Measurements from ENCODE around the gene USP6NL. TPM values are rescaled to one million over a fixed set of nuclear protein-coding genes. Genes with fewer than 3 reads are reported as not detected.

USP6NL gene
- total RNA-seq, 1 experiment from 2014 or later: 22.1 TPM

GRCh38 chr10:11605807-11606408 is 5.5 kb downstream of the USP6NL start:
- Histone ChIP-seq H4K20me1 (ENCODE audit: insufficient read depth) (peaks cover 5% of the 10 kb centered on the region; the same call in 1 of the 2 replicates), H3K27ac (no peak overlapping the region), H2AFZ (no peak overlapping the region), H3K9me3 (ENCODE audit: insufficient read depth, low read depth) (no peaks in the 10 kb centered on the region), H3K4me1 (replicated peaks; ENCODE audit: insufficient read depth) (peaks cover 47% of the 10 kb centered on the region), H3K4me3 (no peak overlapping the region), H3K9me2 (ENCODE audit: insufficient read depth) (no peaks in the 10 kb centered on the region), H3K79me2 (ENCODE audit: low read depth) (peaks cover 96% of the 10 kb centered on the region), H3K27me3 (ENCODE audit: insufficient read depth, low read depth) (no peaks in the 10 kb centered on the region), H3K4me2 (no peak overlapping the region), H3F3A (ENCODE audit: insufficient read depth, low read depth) (peaks cover 13% of the 10 kb centered on the region; the same call in 1 of the 2 replicates), H3K36me3 (ENCODE audit: low read depth) (no peaks in the 10 kb centered on the region)
- DNase-seq: no peak
- ChIA-PET POLR2A (ENCODE audit: unreplicated experiment) (interaction anchor here (0.7 kb wide), 1 partner anchor 54 kb away, joined by 8 read pairs; no protein-coding TSS in a partner anchor), CTCF (no interaction called here)
- TF ChIP-seq EZH2 (IDR thresholded peaks at IDR 0.05; ENCODE audit: low read depth) (no peak), CTCF (conservative IDR thresholded peaks at IDR 0.05) (no peak)
- intact Hi-C loops (cut with micrococcal nuclease; ENCODE audit: unreplicated experiment): no loop called here
- no TSS peak for BruUV-seq (replicated peaks)

GRCh38 chr10:11604865-11605650 is 6.4 kb downstream of the USP6NL start:
- H3K4me2 ChIP-seq: peak overlapping the region; percentile 24; the same call in 1 of the 2 replicates
- H3F3A ChIP-seq (ENCODE audit: insufficient read depth, low read depth): peaks cover 13% of the 10 kb centered on the region; the same call in 1 of the 2 replicates
- H3K36me3 ChIP-seq (ENCODE audit: low read depth): no peaks in the 10 kb centered on the region
- H3K9me2 ChIP-seq (ENCODE audit: insufficient read depth): no peaks in the 10 kb centered on the region
- H3K27me3 ChIP-seq (ENCODE audit: insufficient read depth, low read depth): no peaks in the 10 kb centered on the region
- H3K79me2 ChIP-seq (ENCODE audit: low read depth): peaks cover 96% of the 10 kb centered on the region
- ChIA-PET CTCF (no interaction called here), POLR2A (ENCODE audit: unreplicated experiment) (no interaction called here)
- no peak overlapping the region for H2AFZ ChIP-seq
- peaks cover 45% of the 10 kb centered on the region for H3K4me1 ChIP-seq (replicated peaks; ENCODE audit: insufficient read depth)
- peaks cover 5% of the 10 kb centered on the region; the same call in 1 of the 2 replicates for H4K20me1 ChIP-seq (ENCODE audit: insufficient read depth)
- peak overlapping the region; percentile 57; the same call in 1 of the 2 replicates for H3K27ac ChIP-seq
- intact Hi-C loops (cut with micrococcal nuclease; ENCODE audit: unreplicated experiment): no loop called here
- H3K4me3 ChIP-seq: no peak overlapping the region
- no TSS peak for BruUV-seq (replicated peaks)
- DNase-seq: no peak
- no peaks in the 10 kb centered on the region for H3K9me3 ChIP-seq (ENCODE audit: insufficient read depth, low read depth)
- TF ChIP-seq CTCF (conservative IDR thresholded peaks at IDR 0.05) (no peak), EZH2 (IDR thresholded peaks at IDR 0.05; ENCODE audit: low read depth) (no peak)

GRCh38 chr10:11603741-11604140 is 7.7 kb downstream of the USP6NL start:
- H3K27ac ChIP-seq: peak overlapping the region; percentile 90
- intact Hi-C loops (cut with micrococcal nuclease; ENCODE audit: unreplicated experiment): loop anchor here (2.0 kb wide), 3 partner anchors 51 to 115 kb away; no protein-coding TSS in a partner anchor
- ChIA-PET POLR2A (ENCODE audit: unreplicated experiment) (interaction anchor here (0.6 kb wide), 1 partner anchor 14 kb away, joined by 4 read pairs; no protein-coding TSS in a partner anchor), CTCF (no interaction called here)
- H3K36me3 ChIP-seq (ENCODE audit: low read depth): no peaks in the 10 kb centered on the region
- H3K4me1 ChIP-seq (replicated peaks; ENCODE audit: insufficient read depth): peaks cover 32% of the 10 kb centered on the region
- peaks cover 5% of the 10 kb centered on the region; the same call in 1 of the 2 replicates for H4K20me1 ChIP-seq (ENCODE audit: insufficient read depth)
- H3K4me2 ChIP-seq: no peak overlapping the region
- no peak for TF ChIP-seq CTCF (conservative IDR thresholded peaks at IDR 0.05)
- no peak for TF ChIP-seq EZH2 (IDR thresholded peaks at IDR 0.05; ENCODE audit: low read depth)
- no peaks in the 10 kb centered on the region for H3K9me3 ChIP-seq (ENCODE audit: insufficient read depth, low read depth)
- no TSS peak for BruUV-seq (replicated peaks)
- no peaks in the 10 kb centered on the region for H3K27me3 ChIP-seq (ENCODE audit: insufficient read depth, low read depth)
- peaks cover 96% of the 10 kb centered on the region for H3K79me2 ChIP-seq (ENCODE audit: low read depth)
- H2AFZ ChIP-seq: no peak overlapping the region
- peaks cover 13% of the 10 kb centered on the region; the same call in 1 of the 2 replicates for H3F3A ChIP-seq (ENCODE audit: insufficient read depth, low read depth)
- H3K4me3 ChIP-seq: no peak overlapping the region
- H3K9me2 ChIP-seq (ENCODE audit: insufficient read depth): no peaks in the 10 kb centered on the region
- no peak for DNase-seq
